HCT116 (cell line): Measurements from ENCODE around the gene MUC22.

ENCODE experiments used
- CTCF ChIP-seq, 3 experiments: fragments of 200-600 bp in 1 of 3; sonication (generic) in 1 of 3; IDR thresholded peaks in 2 of 3; conservative IDR thresholded peaks in 1 of 3; 2 replicates each; pipeline ENCODE4 v1.5.1; 2012 to 2017; ENCODE audit warnings: low read depth in 2 of 3, low read length in 2 of 3, antibody characterized with exemption in 1 of 3, borderline replicate concordance in 1 of 3, control low read depth in 1 of 3, mild to moderate bottlenecking in 1 of 3, mixed read lengths in 1 of 3, mixed run types in 1 of 3, moderate library complexity in 1 of 3; ENCODE audit not compliant: insufficient read depth in 1 of 3
- EZH2 ChIP-seq: fragments of 200-600 bp; sonication (generic); IDR thresholded peaks from 2 replicates; pipeline ENCODE4 v1.6.1; 2017; ENCODE audit warnings: antibody characterized with exemption, mixed run types
- POLR2A ChIP-seq: IDR thresholded peaks from 2 replicates; pipeline ENCODE4 v1.7.0; 2011; ENCODE audit warnings: borderline replicate concordance; ENCODE audit not compliant: insufficient read depth, insufficient read length; ENCODE audit errors: extremely low read depth
- RAD21 ChIP-seq: IDR thresholded peaks from 2 replicates; pipeline ENCODE4 v1.6.1; 2012; ENCODE audit warnings: low read depth, mild to moderate bottlenecking
- ZNF274 ChIP-seq: fragments of 200-500 bp; sonication (Bioruptor generic); IDR thresholded peaks from 2 replicates; pipeline ENCODE4 v1.6.1; 2014; ENCODE audit warnings: mild to moderate bottlenecking, low read depth, low read length, inconsistent platforms

GRCh38 chr6:31074401-31074800, 64.1 kb downstream of the MUC22 start:
- TF ChIP-seq CTCF (IDR thresholded peaks at IDR 0.05 in 2 of 3, conservative IDR thresholded peaks at IDR 0.05 in 1 of 3; ENCODE audit: borderline replicate concordance in 1 of 3, insufficient read depth in 1 of 3, low read depth in 2 of 3, low read length in 2 of 3) = no peak
- TF ChIP-seq RAD21 = no peak
- TF ChIP-seq ZNF274 = no peak
- no peak for TF ChIP-seq POLR2A
- TF ChIP-seq EZH2 = no peak
